Stimulated activated CD4-positive, alpha-beta T cell treated with anti-CD3 and anti-CD28 coated beads, Interleukin-4, amount 100 ng/mL, for 4 hours (primary cell): ENCODE measurements around the gene DNAJC6.
"Not testable (repeated sequence)": the region's sequence is repeated elsewhere in the genome, so short reads cannot be mapped to it uniquely, and the experiment has no call there.

Experiments used
- DNase-seq, 2 experiments: peaks; one replicate each; pipeline ENCODE4 v3.0.0-alpha.2; 2020

DNAJC6 gene

DNA sequence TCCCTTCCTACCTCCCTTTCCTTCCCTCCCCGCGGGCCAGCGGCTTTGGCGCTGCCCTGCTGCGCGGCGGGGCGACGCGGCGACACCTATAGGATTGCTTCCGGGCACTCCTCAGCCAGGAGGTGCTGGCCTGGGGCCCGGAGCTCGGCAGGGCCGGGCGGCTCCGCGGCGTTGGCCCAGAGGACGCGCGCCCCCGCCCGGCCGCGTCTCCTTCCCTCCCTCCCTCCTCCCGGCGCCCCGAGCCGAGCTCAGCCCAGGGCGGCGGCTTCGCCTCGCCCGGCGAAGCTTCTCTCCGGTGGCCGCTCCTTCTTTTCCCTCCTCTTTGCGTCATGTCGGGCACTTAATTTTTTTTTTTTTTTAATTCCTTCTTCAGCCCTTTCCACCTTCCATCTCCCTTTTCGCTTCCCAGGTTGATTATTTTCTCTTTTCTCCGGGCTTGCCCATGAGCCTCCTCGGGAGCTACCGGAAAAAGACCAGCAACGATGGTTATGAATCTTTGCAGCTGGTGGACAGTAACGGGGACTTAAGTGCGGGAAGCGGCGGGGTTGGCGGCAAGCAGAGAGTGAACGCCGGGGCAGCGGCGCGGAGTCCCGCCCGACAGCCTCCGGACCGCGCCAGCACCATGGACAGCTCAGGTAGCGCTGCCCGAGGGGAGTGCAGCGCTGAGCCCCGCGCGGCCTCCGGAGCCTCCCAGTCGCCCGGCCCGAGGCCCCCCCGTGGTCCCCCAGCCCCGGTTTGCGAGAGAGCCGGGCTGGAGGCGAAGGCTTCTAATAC lies at the start of gene DNAJC6:
Gene DNAJC6 (plus strand): TSS at position 240 of the 774 bp plus-strand sequence. CDS start 203 bp downstream, at position 443.
- peak; percentile 2 to 49 for DNase-seq

DNA sequence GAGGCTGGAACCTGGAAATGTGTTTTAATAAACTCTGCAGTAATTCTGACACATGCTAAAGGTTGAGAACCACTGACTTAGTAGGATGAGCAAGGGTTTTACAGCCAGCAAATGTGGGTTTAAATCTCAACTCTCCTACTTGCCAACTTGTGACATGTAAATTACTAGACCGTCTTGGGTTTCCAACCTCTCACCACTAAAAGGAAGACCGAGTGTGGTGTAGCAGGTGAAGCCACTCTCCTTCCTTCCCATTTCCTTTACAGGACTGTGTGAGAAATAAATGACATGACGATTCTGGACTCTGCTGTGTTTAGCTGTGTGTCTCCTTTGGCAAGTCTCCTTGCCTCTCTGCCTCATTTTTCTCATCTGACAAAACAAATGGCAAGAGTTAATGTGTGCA lies 49.5 kb upstream of the DNAJC6 start:
- no peak for DNase-seq

DNA sequence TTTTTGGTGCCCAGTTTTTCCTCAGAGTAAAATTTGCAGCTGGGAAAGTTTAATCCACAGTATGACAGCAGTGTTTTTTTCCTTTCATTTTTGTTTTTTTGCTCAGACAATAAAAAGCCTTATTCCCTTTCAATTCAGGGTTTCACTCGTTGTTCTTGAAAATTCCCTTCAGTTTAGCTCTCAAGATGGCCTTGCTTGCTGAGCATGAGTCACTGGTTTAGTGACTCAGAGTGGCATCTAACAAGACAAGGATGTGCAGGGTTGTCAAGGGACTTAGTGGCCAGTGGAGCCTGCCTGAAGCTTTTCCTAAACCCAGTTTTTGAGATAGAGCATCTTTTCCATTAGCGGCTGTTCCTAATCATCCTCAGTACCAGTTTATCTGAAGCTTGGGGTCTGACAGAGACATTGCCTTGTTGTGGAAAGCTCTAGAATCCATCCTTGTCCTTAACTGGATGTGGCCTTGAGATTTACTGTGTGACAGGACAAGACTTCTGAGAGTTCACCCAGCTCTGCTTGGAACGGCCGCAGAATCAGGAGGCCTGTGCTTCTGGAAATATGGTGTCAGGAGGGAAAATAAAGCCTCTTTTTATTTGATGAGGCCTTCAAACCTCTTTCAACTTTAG lies 48.4 kb upstream of the DNAJC6 start:
- peak in 1 of 2 experiments; percentile 9 for DNase-seq

DNA sequence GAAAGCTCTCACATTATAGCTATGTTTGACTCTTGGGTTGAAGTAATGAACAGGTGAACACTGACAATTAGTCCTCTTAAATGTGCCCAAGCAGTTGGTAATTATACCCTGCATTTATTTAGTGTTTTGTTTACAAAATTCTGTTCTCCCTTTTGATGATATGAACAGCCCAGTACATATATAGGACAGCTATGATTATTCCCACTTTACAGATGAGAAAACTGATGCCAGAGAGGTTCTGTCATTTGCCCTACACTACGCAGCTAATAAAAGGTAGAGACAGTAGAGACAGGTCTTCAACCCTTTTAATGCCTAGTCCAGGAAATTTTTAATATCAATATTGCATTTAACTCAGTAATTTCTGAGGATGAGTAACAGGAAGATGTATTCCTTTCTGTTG lies 46.1 kb upstream of the DNAJC6 start:
- DNase-seq, result no peak

DNA sequence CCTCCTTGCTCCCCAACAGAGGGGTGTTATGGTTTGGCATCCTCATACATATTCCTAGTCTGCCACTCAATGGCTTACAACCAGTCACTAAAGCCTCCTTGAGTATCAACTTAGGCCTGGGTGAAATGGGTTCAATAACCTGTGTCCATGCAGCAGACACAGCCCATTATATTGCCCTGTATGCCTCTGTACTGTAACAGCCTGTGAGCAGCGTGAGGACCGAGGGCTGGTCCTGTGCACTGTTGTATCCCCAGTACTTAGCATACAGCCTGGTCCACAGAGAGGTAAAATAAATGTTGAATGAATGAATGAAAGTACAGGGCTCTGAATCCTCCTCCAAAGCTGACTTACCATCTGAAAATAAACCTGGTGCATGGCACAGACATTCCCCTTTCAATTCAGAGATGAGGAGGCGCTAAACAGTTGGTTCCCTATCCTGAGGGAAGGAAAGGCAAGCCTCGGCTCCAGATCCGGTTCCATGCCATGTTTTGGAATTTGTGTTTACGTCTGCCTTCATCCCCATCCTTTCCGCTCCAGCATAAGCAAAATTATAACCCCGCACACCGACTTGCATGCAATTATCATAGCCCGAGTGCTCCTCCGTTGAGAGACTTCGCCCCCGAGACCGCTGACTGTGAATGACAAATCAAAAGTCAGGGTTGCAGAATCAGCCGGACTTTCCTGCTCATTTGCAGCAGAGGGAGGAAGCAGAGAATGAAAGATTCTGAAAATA lies 45.0 kb upstream of the DNAJC6 start:
- DNase-seq, result peak in 1 of 2 experiments; percentile 9

DNA sequence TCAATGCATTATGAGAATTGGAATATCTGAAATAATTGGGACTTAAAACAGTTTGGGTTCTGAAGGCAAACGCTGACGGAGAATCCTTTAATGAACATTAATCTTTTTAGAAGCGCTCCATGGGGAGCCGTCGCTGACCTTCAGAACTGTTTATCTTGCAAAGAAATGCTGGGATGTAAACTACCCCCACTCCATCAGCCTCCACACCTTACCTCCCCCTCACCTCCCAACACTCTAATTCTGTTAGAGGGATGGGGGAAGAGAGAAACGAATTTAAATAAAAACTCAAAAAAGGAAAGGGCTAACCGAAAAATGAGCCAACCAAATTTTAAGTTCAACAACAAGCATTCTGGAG lies 44.1 kb upstream of the DNAJC6 start:
- DNase-seq, result no peak

DNA sequence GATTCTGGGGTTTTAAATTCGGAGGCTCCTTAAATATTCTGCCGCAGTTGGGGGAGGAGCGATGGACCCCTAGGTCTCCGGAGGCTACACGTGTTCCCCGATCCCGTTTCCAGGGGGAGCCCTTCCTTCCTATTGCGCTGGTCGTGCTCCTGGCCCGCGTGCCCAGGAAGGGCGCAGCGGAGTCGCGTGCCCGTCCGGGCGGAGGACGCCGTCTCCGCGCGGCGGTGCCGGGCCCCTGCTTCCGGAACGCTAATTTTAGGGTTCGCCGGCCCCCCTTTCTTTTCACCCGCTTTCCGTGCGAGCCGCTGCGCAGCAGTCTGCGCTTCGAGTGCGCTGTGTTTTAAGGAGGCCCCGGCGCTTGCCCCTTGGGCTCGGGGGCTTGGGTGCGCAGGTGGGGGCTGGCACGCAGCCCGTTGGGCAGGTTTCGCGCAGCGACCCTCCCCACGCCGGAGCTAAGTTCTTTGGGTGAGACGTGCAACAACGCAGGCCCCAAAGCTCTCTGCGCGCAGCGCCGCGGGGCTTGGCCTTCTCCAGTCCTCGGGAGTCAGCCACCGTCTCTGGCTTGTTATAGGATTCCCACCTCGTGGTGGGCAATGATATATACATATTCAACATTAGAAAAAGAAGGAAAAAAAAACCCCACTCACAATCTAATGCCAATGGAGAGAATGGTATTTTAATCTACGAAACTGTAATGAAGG lies 43.5 kb upstream of the DNAJC6 start:
- peak; percentile 7 to 19 for DNase-seq

DNA sequence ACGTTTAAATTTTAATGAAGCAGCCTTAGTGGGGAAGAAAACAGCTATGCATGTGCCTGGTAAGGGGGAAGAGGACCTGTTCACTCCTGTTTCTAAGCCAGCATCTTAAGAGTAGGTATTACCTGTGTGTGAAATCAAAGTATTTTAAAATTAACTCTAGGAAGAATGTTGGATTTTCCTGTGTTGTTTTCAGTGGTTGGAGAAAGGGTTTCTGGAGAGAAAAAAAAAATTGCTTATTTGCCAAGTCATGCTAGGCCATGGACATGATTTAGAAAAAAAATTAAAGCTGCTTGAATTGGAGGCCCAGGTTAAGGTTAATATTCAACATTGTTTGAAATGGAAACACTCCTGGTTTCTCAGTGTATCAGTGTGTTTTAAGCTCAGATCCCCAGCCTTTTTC lies 42.9 kb upstream of the DNAJC6 start:
- no peak for DNase-seq

DNA sequence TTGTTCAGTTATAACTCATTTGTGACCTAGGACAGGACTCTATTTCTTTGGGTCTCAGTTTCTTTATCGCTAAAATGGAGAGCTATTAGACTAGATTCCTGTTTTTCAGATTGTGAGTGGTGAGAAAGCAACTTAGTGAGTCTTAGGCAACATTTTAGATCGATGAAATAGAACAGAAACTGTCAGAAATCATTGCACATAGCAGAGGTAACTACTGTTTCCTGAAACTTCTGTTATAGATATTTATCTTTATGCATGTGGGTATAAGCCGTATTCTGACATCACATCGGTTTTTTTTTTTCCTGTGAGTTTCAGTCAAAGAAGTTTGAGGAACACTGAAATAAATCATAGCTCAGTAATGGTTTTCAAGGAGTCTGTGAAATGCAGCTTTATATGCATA lies 42.1 kb upstream of the DNAJC6 start:
- DNase-seq, result no peak

DNA sequence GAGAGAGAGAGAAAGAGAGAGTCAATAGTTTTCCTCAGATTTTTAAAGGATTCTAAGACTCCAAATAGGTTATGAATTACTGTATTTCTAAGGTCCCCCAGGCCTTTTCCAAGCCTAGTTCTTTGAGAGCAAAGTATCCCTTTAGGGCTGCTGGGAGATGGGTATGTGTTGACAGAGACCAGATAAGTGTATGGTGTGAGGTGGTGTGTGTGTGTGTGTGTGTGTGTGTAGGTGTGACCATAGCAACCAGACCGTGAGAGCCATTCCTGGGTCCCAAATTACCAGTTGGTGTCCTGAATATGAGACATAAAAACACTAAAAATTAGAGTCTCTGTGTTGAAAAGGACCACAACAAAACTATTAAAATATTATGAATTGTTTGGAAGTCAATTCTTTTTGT lies 41.7 kb upstream of the DNAJC6 start:
- no peak for DNase-seq

DNA sequence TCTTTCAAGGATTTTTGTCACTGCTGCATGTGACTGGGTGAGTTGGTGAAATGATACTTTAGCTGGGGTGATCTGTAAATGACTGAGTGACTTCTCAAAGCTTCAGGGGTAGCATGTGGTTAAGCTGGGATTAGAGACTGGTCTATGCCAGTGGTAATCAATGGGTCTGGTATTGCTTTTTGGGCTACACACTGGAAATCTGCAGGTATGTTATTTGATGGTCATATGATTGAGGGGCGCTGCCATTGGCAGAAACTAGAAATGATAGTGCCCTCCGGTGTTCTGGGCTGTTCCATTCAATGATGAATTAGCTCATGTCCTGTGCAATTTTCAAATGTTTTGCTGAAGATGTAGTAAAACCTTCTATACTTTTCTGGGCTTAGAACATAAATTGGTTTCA lies 39.7 kb upstream of the DNAJC6 start:
- no peak for DNase-seq

DNA sequence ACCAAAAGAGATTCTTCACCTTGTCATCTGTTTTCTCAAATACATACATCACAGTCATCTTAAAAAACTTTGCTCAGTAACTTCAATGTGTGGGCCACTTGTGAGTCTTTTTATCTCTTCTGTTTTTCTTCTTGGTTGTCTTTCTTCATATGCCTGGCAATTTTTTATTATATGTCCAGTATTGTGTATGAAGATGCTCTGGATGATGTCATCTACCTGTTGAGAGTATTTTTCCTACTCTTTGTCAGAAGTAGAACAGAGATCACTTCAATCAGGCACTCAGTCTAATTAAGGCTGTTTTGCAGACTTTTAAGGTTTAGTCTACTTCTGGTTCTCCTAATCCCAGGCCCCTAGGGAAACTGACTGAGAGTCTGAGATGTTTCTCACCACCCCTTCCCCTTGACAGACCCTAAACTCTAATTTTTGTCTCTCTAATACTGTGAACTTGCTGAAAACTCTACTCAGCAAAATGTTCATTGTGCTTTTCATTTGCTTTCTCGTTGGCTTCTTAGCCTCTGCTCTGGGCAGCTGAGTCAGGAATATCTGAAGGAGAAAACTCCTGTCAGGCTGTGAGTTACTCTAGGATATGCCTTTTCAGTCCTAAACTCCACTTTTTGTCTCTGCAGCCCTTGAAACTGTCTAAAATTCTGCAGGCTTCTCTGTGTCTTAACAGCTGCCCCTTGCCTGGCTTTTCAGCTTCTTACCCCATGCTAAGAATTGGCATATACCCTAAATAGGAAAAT lies 33.0 kb upstream of the DNAJC6 start:
- DNase-seq, result no peak

DNA sequence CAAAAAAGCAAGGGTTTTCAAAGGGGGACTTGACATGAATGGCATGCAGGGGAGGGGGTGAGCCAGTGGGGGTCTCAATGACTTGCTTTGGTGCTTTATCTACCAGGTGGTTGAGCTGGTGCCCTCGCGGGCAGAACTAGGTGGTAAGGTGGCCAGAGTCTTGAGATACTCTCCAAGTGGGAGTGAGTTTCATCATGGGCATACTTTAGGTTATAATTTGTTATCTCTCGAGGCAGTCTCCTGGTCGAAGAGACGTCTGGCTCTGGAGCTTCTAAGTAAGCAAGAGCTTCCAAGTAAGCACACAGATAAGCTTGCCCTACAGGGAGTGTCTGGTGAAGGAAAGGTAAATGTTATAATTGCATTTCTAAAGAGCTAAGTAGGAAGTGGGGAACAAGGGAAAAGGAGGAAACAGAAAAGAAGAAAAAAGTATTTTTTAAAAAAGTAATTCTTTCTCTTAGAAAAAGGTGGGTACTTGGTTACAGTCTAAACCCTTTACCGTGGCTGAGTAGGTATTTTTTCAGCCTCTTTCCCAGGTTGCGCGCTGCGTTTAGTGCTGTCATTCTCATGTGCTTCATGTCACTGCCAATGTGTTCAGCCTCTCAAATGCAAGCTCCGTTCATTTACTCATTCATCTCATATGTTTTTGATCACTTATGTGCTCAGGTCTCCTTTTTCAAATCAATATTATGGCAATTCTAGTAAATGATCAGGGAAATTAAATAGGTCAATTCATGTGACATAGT lies 31.6 kb upstream of the DNAJC6 start:
- no peak for DNase-seq

DNA sequence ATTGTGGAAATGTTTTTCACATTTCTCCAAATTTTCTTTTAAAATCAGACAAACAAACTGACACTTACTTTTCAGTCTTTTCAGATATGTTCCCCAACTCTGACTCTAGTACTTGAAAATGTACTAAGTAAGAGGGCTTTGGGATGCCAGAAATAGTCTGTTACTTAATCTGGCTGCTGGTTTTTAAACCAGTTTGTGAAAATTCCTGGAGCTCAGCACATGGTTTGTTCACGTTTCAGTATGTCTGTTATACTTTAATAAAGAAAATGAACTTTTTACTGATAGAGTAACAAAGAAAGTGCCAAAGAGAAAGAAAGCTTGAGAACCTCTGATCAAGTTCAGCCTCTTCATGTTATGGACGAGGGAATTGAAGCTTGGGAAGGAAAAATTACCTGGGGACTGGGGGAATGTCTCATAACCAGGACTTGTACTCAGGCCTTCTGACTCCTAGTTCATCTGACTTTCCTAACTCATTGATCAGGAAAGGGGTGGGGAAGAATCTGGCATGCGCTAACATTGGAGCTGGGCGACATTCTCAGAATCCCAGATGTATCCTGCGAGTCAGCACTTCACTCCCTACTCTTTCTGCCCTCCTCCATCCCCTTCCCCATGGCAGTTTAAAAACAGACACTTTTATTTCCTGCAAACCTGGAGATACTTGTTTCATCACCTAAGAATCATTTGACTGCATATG lies 30.8 kb upstream of the DNAJC6 start:
- DNase-seq, result no peak

DNA sequence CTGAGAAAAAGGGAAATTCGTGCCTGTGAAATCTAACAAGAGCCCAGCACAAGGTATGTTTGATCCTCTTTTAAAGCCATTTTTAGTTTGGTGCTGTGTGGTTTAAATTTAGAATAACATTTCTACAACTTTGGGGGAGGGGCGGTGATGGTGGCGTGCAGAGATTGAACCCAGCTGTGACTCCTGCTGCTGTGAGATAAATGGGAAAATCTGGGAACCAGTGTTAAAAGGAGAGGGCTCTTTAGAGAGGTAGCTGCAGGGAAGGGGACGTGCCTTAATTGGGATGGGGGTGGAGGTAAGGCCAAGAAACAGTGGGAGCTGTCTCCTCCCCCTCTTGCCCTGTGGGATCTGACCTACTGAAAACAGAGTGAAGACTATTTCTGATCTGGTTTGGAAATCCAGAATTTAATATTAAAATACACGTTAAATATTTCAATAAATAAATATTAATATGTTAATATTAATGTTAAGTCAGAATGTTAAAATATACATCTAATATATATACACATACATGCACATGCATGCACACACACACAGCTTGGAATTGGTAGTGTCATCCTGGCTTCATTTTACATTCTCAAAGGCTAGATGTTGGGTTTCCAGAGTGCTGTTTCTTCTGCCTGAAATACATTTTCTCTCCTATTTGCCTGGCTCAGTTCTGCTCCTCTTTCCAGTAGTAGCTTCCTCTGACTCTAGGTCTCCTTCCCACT lies 30.1 kb upstream of the DNAJC6 start:
- DNase-seq, result no peak

DNA sequence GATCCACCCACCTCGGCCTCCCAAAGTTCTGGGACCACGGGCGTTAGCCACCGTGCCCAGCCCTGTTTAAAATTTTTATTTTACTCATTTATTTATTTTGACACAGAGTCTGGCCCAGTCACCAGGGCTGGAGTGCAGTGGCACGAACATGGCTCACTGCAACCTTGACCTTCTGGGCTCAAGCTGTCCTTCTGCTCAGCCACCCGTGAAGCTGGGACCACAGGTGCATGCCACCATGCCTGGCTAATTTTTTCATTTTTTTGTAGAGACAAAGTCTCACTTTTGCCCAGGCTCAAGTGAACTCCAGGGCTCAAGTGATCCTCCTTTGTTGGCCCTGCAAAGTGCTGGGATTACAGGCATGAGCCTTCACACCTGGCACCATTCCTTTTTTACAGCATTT lies 27.5 kb upstream of the DNAJC6 start:
- no peak for DNase-seq

DNA sequence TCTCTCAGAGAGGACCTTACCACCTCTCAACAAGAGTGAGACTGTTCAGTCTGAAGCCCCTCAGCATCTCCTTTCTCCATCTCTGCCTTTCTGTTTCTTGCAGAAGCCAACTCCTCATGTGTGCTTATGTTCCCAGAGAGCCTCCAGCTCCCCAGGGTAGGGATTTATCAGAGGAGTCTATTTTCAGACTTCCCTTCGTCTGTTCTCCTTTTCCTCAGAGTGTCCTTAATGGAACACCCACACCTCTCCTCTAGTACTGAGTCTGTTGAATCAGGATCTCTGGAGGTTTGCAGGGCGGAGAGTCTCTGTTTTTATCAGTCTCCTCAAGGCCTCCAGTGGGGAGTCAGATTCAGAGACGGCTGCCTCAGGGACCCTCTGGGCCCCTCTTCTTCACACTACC lies 25.1 kb upstream of the DNAJC6 start:
- no peak for DNase-seq

DNA sequence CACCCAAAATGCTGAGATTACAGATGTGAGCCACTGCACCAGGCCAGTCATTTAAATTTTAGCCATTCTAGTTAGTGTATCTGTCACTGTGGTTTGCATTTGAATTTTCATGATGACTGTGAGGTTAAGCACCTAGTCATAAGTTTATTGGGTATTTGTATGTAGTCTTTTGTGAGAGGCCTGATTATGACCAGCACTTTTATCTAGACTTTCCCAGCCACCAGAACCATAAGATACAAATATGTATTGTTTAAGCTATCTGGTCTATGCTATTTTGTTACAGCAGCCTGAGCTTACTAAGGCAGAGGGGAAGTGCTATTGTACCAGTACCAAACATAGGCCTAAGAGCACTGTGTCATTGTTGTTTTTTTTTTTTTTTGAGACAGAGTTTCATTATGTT lies 19.9 kb upstream of the DNAJC6 start:
- no peak for DNase-seq

DNA sequence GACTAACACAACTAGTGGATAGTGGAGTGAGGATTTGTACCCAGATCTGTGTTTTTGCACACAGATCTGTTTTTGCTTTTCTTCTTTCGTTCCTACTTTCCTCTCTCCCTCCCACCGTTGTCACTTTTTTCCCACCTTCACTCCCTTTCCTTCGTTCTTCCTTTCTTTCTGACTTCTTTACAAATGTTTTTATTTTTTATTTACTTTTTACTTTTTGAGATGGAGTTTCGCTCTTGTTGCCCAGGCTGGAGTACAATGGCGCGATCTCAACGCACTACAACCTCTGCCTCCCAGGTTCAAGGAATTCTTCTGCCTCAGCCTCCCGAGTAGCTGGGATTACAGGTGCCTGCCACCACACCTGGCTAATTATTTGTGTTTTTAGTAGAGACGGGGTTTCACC lies 17.5 kb upstream of the DNAJC6 start:
- DNase-seq, result not testable (repeated sequence)

DNA sequence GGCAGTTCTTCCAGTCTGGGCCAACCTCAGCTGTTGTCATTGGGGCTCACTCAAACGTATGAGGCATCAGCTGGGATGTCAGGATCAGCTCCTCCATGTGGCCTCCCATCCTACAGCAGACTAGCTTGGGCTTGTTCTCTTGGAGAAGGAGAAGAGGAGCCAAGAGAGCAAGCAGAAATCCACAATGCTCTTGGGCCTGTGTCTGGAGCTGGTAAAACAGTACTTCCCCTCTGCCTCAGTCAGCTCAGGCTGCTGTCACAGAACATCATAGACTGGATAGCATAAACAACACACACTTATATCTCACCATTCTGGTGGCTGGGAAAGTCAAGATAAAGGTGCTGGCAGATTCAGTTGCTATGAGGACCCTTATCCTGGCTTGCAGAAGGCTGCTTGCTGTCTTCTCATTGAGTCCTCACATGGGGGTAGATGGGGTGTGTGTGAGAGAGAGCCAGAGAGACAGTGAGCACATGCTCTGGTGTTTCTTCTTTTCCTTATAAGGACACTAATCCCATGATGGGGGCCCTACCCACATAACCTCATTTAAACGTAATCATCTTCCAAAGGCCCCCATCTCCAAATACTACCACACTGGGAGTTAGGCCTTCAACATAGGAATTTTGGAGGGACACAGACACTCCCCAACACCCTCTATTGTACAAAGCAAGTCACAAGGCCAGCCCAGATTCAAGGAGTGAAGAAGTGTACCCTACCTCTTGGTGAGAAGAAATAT lies 16.3 kb upstream of the DNAJC6 start:
- no peak for DNase-seq
